Lung (tissue), 13 donors: Measurements from ENCODE around the gene ARHGEF1. TPM values are rescaled to one million over a fixed set of nuclear protein-coding genes. Genes with fewer than 3 reads are reported as not detected.
A peak's percentile ranks its signal among the peaks of the same experiment; 100 is the strongest.

ENCODE experiments used
- ATAC-seq: fragments of 200-7000 bp; cut with Tn5 transposase; one replicate; pipeline ENCODE4 v1.9.1; 2020; ENCODE audit warnings: moderate number of reproducible peaks; ENCODE audit not compliant: insufficient read depth, low FRiP score
- DNase-seq, 3 donors: peaks; one replicate each; pipeline ENCODE4 v3.0.0-alpha.2; 2013 to 2017
- H3K27ac ChIP-seq, 2 donors: one replicate each; pipeline ENCODE4 v1.5.1; 2013; ENCODE audit warnings: mild to moderate bottlenecking in 2 of 2, moderate library complexity in 2 of 2, control low read depth in 1 of 2, inconsistent platforms in 1 of 2, low read depth in 1 of 2, low read length in 1 of 2
- H3K27me3 ChIP-seq, 3 donors: one replicate each; pipeline ENCODE4 v1.5.1; 2013; ENCODE audit warnings: low read length in 2 of 3; ENCODE audit not compliant: control insufficient read depth in 3 of 3, insufficient read depth in 3 of 3
- H3K36me3 ChIP-seq, 4 donors: one replicate each; pipeline ENCODE4 v1.5.1; 2013; ENCODE audit warnings: low read length in 4 of 4, mild to moderate bottlenecking in 1 of 4, moderate library complexity in 1 of 4; ENCODE audit not compliant: control insufficient read depth in 4 of 4, insufficient read depth in 4 of 4
- H3K4me1 ChIP-seq, 5 donors: one replicate each; pipeline ENCODE4 v1.5.1; 2013; ENCODE audit warnings: low read length in 5 of 5, mild to moderate bottlenecking in 2 of 5, moderate library complexity in 1 of 5; ENCODE audit not compliant: control insufficient read depth in 5 of 5, insufficient read depth in 5 of 5
- H3K4me3 ChIP-seq: one replicate; pipeline ENCODE4 v1.5.1; 2013; ENCODE audit warnings: mild to moderate bottlenecking, control low read depth, moderate library complexity
- H3K9ac ChIP-seq, 2 donors: one replicate each; pipeline ENCODE4 v1.5.1; 2013; ENCODE audit warnings: low read length in 2 of 2, control low read depth in 1 of 2; ENCODE audit not compliant: insufficient read depth in 1 of 2
- H3K9me3 ChIP-seq, 4 donors: one replicate each; pipeline ENCODE4 v1.5.1; 2013; ENCODE audit warnings: low read length in 3 of 4, mild to moderate bottlenecking in 1 of 4, moderate library complexity in 1 of 4; ENCODE audit not compliant: control insufficient read depth in 4 of 4, insufficient read depth in 3 of 4
- WGBS, 2 donors: extraction: QIAGEN DNeasy Blood & Tissue Kit; methylation state at CpG; one replicate each; pipeline ENCODE4 v1.1.7; 2013; 5-methylcytosine and 5-hydroxymethylcytosine counted together
- polyA plus RNA-seq, 2 donors: library from polyadenylated mRNA; stranded (reverse); fragments of 200-250 nt; gene quantifications; one replicate each; pipeline ENCODE4 v1.2.1, GENCODE V29; 2013
- small RNA-seq: library from RNA; depleted of rRNA; stranded (forward); fragments of <200 nt; gene quantifications from one replicate; pipeline ENCODE3, GENCODE V24; 2014; ENCODE audit warnings: low replicate concordance
- total RNA-seq, 2 donors: library from RNA; depleted of rRNA in 1 of 2; stranded (reverse); fragments of >200 nt in 1 of 2; gene quantifications; one replicate each; pipeline ENCODE4 v1.2.1, GENCODE V29; 2014 to 2021
- TF ChIP-seq, protein P1 (sequence below): IDR thresholded peaks from 2 replicates; pipeline ENCODE4 v1.5.1; 2012; ENCODE audit warnings: mild to moderate bottlenecking; ENCODE audit errors: control extremely low read depth, extremely low read depth
- donor health status: control.
- donor health status: control.
- donor health status: Bipolar disorder and iron deficiency.
- donor health status: healthy.
- donor health status: DM: yes; HTN: yes; CAD: no.

Gene ARHGEF1
- total and polyA plus RNA-seq, 4 donors: 55.4 to 231 (median 176) TPM

DNA sequence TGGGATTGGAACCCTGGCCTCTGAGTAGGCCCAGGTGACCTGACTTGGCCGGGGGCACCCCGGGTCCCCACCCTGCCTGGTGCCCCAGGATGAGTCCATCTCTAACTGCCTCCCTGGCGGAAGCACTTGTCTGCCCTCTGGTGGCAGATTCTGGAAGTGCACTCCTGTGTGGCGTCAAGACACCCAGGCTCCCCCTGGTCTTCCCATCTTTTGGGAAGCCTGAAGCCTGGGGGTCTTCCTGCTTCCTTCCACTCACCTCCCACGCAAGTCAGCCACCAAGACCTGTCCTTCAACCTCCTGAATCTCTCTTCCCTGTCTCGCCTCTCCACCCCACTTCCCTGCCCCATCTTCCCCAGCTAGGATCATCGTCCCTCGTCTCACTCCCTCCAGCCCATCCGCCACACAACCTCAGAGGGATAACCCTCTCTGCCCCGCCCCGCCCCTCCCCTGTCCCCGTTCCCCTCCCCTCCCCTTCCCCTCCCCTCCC is 68.7 kb downstream of the ARHGEF1 start:
- H3K4me1 ChIP-seq: no peaks in the 10 kb centered on the region
- ATAC-seq: peak; percentile 59
- 3 to 6% methylated on average over 9 to 12 of the region's 12 CpGs for WGBS, 2 donors
- no peak overlapping the region for H3K27ac ChIP-seq
- DNase-seq: peak; percentile 74 to 80 (median 76)
- no peak overlapping the region for H3K4me3 ChIP-seq
- H3K9ac ChIP-seq: no peak overlapping the region
- TF ChIP-seq, protein P1, sequence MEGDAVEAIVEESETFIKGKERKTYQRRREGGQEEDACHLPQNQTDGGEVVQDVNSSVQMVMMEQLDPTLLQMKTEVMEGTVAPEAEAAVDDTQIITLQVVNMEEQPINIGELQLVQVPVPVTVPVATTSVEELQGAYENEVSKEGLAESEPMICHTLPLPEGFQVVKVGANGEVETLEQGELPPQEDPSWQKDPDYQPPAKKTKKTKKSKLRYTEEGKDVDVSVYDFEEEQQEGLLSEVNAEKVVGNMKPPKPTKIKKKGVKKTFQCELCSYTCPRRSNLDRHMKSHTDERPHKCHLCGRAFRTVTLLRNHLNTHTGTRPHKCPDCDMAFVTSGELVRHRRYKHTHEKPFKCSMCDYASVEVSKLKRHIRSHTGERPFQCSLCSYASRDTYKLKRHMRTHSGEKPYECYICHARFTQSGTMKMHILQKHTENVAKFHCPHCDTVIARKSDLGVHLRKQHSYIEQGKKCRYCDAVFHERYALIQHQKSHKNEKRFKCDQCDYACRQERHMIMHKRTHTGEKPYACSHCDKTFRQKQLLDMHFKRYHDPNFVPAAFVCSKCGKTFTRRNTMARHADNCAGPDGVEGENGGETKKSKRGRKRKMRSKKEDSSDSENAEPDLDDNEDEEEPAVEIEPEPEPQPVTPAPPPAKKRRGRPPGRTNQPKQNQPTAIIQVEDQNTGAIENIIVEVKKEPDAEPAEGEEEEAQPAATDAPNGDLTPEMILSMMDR: peak; percentile 92
- peaks cover 0 to 8% (median 1%) of the 10 kb centered on the region in 4 donors for H3K36me3 ChIP-seq
- no peaks in the 10 kb centered on the region for H3K9me3 ChIP-seq
- H3K27me3 ChIP-seq: no peaks in the 10 kb centered on the region

DNA sequence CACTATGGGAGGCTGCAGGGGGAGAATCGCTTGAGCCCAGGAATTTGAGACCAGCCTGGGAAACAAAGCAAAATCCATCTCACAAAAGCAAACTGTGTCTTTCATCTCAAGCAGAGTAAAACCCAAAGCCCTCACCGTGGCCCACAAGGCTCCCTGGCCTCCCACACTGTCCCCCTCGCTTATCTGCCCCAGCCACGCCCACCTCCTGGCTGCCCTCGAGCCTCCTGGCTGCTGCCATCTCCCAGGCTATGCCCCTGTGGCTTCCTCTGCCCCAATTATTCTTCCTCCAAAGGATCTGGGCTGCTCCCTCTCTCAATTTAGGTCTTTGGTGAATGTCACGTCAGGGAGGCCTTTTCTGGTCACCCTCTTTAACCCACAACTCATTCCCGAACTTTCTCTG is 72.5 kb downstream of the ARHGEF1 start:
- no peaks in the 10 kb centered on the region for H3K9me3 ChIP-seq
- ATAC-seq: no peak
- no peak overlapping the region for H3K9ac ChIP-seq
- peaks cover 0 to 14% (median 1%) of the 10 kb centered on the region in 4 donors for H3K36me3 ChIP-seq
- 76 to 84% methylated on average over 7 of the region's 7 CpGs for WGBS, 2 donors
- peaks cover 0 to 19% (median 8%) of the 10 kb centered on the region in 5 donors for H3K4me1 ChIP-seq
- TF ChIP-seq, protein P1: no peak
- H3K4me3 ChIP-seq: no peak overlapping the region
- no peak for DNase-seq
- no peaks in the 10 kb centered on the region for H3K27me3 ChIP-seq
- no peak overlapping the region for H3K27ac ChIP-seq

DNA sequence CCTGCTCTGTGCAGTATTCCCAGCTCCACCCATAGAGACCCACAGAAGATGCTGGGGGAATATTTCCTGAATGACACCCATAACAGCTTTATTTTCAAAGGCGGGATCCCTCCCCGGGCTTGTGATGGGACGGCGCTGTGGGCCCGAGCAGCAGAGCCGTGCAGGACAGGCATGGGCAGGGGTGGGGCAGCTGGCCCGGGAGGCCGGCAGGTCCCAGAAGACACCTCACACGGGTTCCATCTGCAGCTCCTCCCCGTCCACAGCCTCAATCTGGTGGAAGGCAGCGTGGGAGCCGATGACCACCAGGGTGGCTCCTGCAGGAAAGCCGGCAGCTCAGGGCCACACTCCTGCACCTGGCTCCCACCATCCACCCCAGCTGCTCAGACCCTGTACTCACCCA is 73.6 kb downstream of the ARHGEF1 start:
- Histone ChIP-seq H3K36me3 (peaks cover 0 to 14% (median 1%) of the 10 kb centered on the region in 4 donors), H3K9ac (no peak overlapping the region), H3K27me3 (no peaks in the 10 kb centered on the region), H3K4me1 (peaks cover 0 to 19% (median 8%) of the 10 kb centered on the region in 5 donors), H3K9me3 (no peaks in the 10 kb centered on the region), H3K4me3 (no peak overlapping the region), H3K27ac (no peak overlapping the region)
- DNase-seq (no peak), ATAC-seq (no peak)
- TF ChIP-seq, protein P1: no peak
- 92 to 96% methylated on average over 13 of the region's 13 CpGs for WGBS, 2 donors

Small RNA genes lying within 50 kb of the gene (small RNA-seq; reads per million reads assigned to genes)
- gene MIR6797: not detected

Other genes starting within 250 kb of the ARHGEF1 start
- gene CEACAM7, start 194.9 kb upstream of the ARHGEF1 start, total RNA-seq: under 1 TPM; 0.11 to 0.37 TPM
- under 1 TPM; 0.15 to 0.41 TPM for gene CEACAM7, start 194.9 kb upstream of the ARHGEF1 start, polyA plus RNA-seq
- 10 to 100 TPM in 1 of 2 donors, under 1 TPM in 1; 0.11 to 37.9 TPM for gene CEACAM5, start 174.6 kb upstream of the ARHGEF1 start, total RNA-seq
- gene CEACAM5, start 174.6 kb upstream of the ARHGEF1 start, polyA plus RNA-seq: 1 to 10 TPM; 5.6 to 6.7 TPM
- gene CEACAM6, start 127.7 kb upstream of the ARHGEF1 start, total RNA-seq: 100 to 1,000 TPM in 1 of 2 donors, 1 to 10 TPM in 1; 5.2 to 280 TPM
- 100 to 1,000 TPM; 101 to 185 TPM for gene CEACAM6, start 127.7 kb upstream of the ARHGEF1 start, polyA plus RNA-seq
- gene CEACAM3, start 86.6 kb upstream of the ARHGEF1 start, total RNA-seq: 1 to 10 TPM; 3.1 to 4.3 TPM
- gene CEACAM3, start 86.6 kb upstream of the ARHGEF1 start, polyA plus RNA-seq: 10 to 100 TPM in 1 of 2 donors, 1 to 10 TPM in 1; 1.2 to 21.9 TPM
- gene LYPD4, start 38.5 kb upstream of the ARHGEF1 start, total RNA-seq: not detected
- not detected for gene LYPD4, start 38.5 kb upstream of the ARHGEF1 start, polyA plus RNA-seq
- gene DMRTC2, start 38.1 kb upstream of the ARHGEF1 start, total RNA-seq: not detected
- gene DMRTC2, start 38.1 kb upstream of the ARHGEF1 start, polyA plus RNA-seq: under 1 TPM in 1 of 2 donors, not detected in 1; 0.03 TPM
- 1,000 to 10,000 TPM; 1,039 to 1,726 TPM for gene RPS19, start 22.9 kb upstream of the ARHGEF1 start, total RNA-seq
- 1,000 to 10,000 TPM; 1,953 to 4,419 TPM for gene RPS19, start 22.9 kb upstream of the ARHGEF1 start, polyA plus RNA-seq
- 10 to 100 TPM in 1 of 2 donors, 1 to 10 TPM in 1; 2.6 to 14.8 TPM for gene CD79A, start 5.9 kb upstream of the ARHGEF1 start, total RNA-seq
- gene CD79A, start 5.9 kb upstream of the ARHGEF1 start, polyA plus RNA-seq: 1 to 10 TPM; 1.4 to 9.2 TPM
- gene ERFL, start 45.3 kb downstream of the ARHGEF1 start, total RNA-seq: under 1 TPM in 1 of 2 donors, not detected in 1; 0.67 TPM
- gene ERFL, start 45.3 kb downstream of the ARHGEF1 start, polyA plus RNA-seq: under 1 TPM; 0.16 to 0.37 TPM
- 100 to 1,000 TPM in 1 of 2 donors, 10 to 100 TPM in 1; 87.9 to 284 TPM for gene RABAC1, start 76.1 kb downstream of the ARHGEF1 start, total RNA-seq
- gene RABAC1, start 76.1 kb downstream of the ARHGEF1 start, polyA plus RNA-seq: 100 to 1,000 TPM; 242 to 291 TPM
- under 1 TPM; 0.09 to 0.40 TPM for gene ATP1A3, start 111.0 kb downstream of the ARHGEF1 start, total RNA-seq
- under 1 TPM; 0.10 to 0.16 TPM for gene ATP1A3, start 111.0 kb downstream of the ARHGEF1 start, polyA plus RNA-seq
- 1 to 10 TPM in 1 of 2 donors, under 1 TPM in 1; 0.83 to 1.6 TPM for gene GRIK5, start 187.0 kb downstream of the ARHGEF1 start, total RNA-seq
- under 1 TPM; 0.26 TPM for gene GRIK5, start 187.0 kb downstream of the ARHGEF1 start, polyA plus RNA-seq
- 10 to 100 TPM; 11.5 to 13.7 TPM for gene ZNF574, start 193.0 kb downstream of the ARHGEF1 start, total RNA-seq
- gene ZNF574, start 193.0 kb downstream of the ARHGEF1 start, polyA plus RNA-seq: 1 to 10 TPM; 6.8 to 8.6 TPM
- 1 to 10 TPM; 3.2 to 7.6 TPM for gene POU2F2, start 249.3 kb downstream of the ARHGEF1 start, total RNA-seq
- gene POU2F2, start 249.3 kb downstream of the ARHGEF1 start, polyA plus RNA-seq: 10 to 100 TPM in 1 of 2 donors, 1 to 10 TPM in 1; 1.9 to 11.9 TPM